Natural killer cell treated with Interleukin-12 subunit alpha and Interleukin-12 subunit beta and Interleukin-15 and Interleukin-18, amount 100 ng/mL, for 72 hours (primary cell): Measurements from ENCODE around the gene RNF114. TPM values are rescaled to one million over a fixed set of nuclear protein-coding genes. Genes with fewer than 3 reads are reported as not detected.
"Not testable (repeated sequence)": the region's sequence is repeated elsewhere in the genome, so short reads cannot be mapped to it uniquely, and the experiment has no call there.

ENCODE experiments used
- ATAC-seq, 2 donors: fragments of 150-1000 bp; cut with Tn5 transposase in 1 of 2; sonication (Bioruptor Pico), chemical (Tn5 transposase) in 1 of 2; 2 replicates each; pipeline ENCODE4 v1.10.0; 2021
- DNase-seq: peaks from one replicate; pipeline ENCODE4 v3.0.0; 2022; ENCODE audit warnings: low spot score
- H3K27ac Mint-ChIP-seq, 2 donors: 1 replicate in 1 of 2; 2 replicates in 1 of 2; pipeline ENCODE4 v1.8.0; 2022; ENCODE audit warnings: mixed read lengths in 2 of 2, mild to moderate bottlenecking in 1 of 2, moderate library complexity in 1 of 2
- H3K27me3 Mint-ChIP-seq, 2 donors: 1 replicate in 1 of 2; 2 replicates in 1 of 2; pipeline ENCODE4 v1.8.0; 2022; ENCODE audit warnings: mixed read lengths in 2 of 2
- H3K36me3 Mint-ChIP-seq: one replicate; pipeline ENCODE4 v1.8.0; 2022; ENCODE audit warnings: mixed read lengths
- H3K4me1 Mint-ChIP-seq, 2 donors: 1 replicate in 1 of 2; 2 replicates in 1 of 2; pipeline ENCODE4 v1.8.0; 2022; ENCODE audit warnings: low read depth in 2 of 2, mixed read lengths in 2 of 2, mild to moderate bottlenecking in 1 of 2
- H3K4me3 Mint-ChIP-seq: one replicate; pipeline ENCODE4 v1.8.0; 2022; ENCODE audit warnings: mixed read lengths
- H3K9me3 Mint-ChIP-seq: 2 replicates; pipeline ENCODE4 v1.8.0; 2022; ENCODE audit warnings: mixed read lengths
- total RNA-seq, 2 donors: library from RNA; stranded (reverse); gene quantifications; one replicate each; pipeline ENCODE4 v1.2.3, GENCODE V29; 2022

The RNF114 gene
- total RNA-seq, 2 donors from 2014 or later, result 69.9 to 79.3 TPM

DNA sequence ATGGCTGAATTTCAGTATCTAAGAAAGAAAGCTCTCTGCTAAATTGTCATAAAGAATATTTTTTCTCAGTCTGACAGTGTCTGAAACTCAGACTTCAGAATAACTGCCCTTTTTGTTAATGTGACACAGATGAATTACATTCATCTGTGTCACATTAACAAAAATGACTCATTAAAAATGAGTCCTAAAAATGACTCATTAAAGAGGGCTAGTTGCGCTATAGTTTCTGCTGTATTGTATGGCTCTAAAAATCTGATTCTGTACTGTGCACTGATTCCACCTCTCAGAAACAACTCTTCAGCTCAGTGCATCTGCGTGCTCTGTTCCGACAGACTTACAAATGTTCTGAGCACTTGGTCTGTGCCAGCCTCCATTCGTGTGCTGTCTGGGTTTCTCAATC is 15.0 kb downstream of the RNF114 start:
- Mint-ChIP-seq H3K36me3 (peaks cover 42% of the 10 kb centered on the region), H3K4me3 (no peak overlapping the region), H3K27ac (peak overlapping the region; percentile 46 to 76), H3K4me1 (peaks cover 10 to 17% of the 10 kb centered on the region in 2 donors), H3K27me3 (no peaks in the 10 kb centered on the region), H3K9me3 (no peaks in the 10 kb centered on the region)
- ATAC-seq (peak in 1 of 2 donors; percentile 78), DNase-seq (no peak)

- Mint-ChIP-seq H3K4me1 (peaks cover 7 to 25% of the 10 kb centered on the region in 2 donors), H3K27ac (no peak overlapping the region), H3K27me3 (no peaks in the 10 kb centered on the region), H3K9me3 (no peaks in the 10 kb centered on the region), H3K4me3 (no peak overlapping the region), H3K36me3 (peaks cover 16% of the 10 kb centered on the region)
- DNase-seq (no peak), ATAC-seq (no peak)
Measured at GRCh38 chr20:49955167-49955566, 19.0 kb downstream of the RNF114 start.

- Mint-ChIP-seq H3K4me1 (peaks cover 7 to 23% of the 10 kb centered on the region in 2 donors), H3K36me3 (peaks cover 16% of the 10 kb centered on the region)
- not testable (repeated sequence) for DNase-seq, H3K27ac Mint-ChIP-seq, H3K27me3 Mint-ChIP-seq, ATAC-seq, H3K9me3 Mint-ChIP-seq, H3K4me3 Mint-ChIP-seq
Measured at GRCh38 chr20:49955830-49956396, 19.7 kb downstream of the RNF114 start.

DNA sequence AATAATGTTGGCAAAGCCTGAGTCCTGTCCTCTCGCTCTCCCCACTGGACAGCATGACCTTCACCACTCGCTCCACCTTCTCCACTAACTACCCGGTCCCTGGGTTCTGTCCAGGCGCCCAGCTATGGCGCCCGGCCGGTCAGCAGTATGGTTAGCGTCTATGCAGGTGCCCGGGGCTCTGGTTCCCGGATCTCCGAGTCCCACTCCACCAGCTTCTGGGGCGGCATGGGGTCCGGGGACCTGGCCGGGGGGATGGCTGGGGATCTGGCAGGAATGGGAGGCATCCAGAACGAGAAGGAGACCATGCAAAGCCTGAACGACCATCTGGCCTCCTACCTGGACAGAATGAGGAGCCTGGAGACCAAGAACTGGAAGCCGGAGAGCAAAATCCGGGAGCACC is 20.5 kb downstream of the RNF114 start:
- Mint-ChIP-seq H3K27ac (peak overlapping the region in 1 of 2 donors; percentile 88), H3K27me3 (no peaks in the 10 kb centered on the region), H3K36me3 (peaks cover 16% of the 10 kb centered on the region), H3K4me1 (peaks cover 4 to 17% of the 10 kb centered on the region in 2 donors), H3K4me3 (peak overlapping the region; percentile 52), H3K9me3 (no peaks in the 10 kb centered on the region)
- ATAC-seq (no peak), DNase-seq (no peak)

DNA sequence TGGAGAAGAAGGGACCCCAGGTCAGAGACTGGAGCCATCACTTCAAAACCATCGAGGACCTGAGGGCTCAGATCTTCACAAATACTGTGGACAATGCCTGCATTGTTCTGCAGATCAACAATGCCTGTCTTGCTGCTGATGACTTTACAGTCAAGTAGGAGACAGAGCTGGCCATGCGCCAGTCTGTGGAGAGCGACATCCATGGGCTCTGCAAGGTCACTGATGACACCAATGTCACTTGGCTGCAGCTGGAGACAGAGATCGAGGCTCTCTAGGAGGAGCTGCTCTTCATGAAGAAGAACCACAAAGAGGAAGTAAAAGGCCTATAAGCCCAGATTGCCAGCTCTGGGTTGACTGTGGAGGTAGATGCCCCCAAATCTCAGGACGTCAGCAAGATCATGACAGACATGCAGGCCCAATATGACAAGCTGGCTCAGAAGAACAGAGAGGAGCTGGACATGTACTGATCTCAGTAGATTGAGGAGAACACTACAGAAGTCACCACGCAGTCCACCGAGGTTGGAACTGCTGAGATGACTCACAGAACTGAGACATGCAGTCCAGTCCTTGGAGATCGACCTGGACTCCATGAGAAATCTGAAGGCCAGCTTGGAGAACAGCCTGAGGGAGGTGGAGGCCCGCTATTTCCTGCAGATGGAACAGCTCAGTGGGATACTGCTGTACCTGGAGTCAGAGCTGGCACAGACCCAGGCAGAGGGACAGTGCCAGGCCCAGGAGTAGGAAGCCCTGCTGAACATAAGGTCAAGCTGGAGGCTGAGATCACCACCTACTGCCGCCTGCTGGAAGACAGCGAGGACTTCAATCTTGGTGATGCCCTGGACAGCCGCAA is 21.1 kb downstream of the RNF114 start:
- not testable (repeated sequence) for ATAC-seq, H3K27me3 Mint-ChIP-seq, H3K9me3 Mint-ChIP-seq, DNase-seq
- H3K4me1 Mint-ChIP-seq, result peaks cover 4 to 17% of the 10 kb centered on the region in 2 donors
- H3K4me3 Mint-ChIP-seq, result peak overlapping the region; percentile 52
- peaks cover 12% of the 10 kb centered on the region for H3K36me3 Mint-ChIP-seq
- peak overlapping the region; percentile 43 to 88 for H3K27ac Mint-ChIP-seq

- DNase-seq (no peak), ATAC-seq (no peak)
- Mint-ChIP-seq H3K27me3 (no peaks in the 10 kb centered on the region), H3K36me3 (no peaks in the 10 kb centered on the region), H3K4me3 (no peak overlapping the region), H3K4me1 (peaks cover 4 to 17% of the 10 kb centered on the region in 2 donors), H3K9me3 (no peaks in the 10 kb centered on the region), H3K27ac (no peak overlapping the region)
Measured at GRCh38 chr20:49961413-49961812, 25.2 kb downstream of the RNF114 start.

DNA sequence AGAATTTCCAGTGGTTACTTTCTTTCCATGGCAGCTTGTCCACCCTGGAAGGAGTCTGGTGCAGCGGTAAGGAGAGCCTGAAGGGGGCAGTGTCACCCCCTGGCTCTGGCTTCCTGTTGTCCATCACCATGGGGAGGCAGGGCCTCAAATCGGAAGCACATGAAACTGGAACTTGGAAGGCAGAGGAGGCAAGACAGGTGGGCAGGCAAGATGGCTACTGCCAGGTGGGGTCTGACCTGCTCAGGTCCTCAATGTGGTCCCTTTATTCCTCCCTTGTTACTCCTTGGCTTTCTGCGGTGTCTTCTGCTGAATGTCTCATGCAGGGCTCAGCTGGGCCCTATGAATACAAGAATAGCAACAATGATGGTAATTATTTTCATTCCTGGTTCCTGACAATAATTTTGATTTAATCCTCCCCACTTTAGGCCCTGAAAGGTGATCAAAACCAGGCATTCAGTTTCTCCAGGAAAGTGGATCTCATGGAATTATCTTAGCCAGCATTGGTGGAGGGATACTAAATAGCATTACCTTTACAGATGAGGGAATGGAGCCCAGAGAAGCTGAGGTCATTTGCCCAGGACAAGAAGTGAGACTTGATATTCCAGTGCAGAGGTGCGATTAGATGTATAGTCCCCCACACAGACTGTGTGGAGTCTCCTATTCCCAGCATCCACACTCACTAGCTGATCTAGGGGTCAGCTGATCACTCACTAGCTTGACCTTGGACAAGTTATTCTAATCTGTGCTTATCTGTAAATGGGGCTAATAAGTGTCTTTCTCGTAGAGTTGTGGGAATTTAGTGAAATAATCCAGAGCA is 29.0 kb downstream of the RNF114 start:
- DNase-seq, result no peak
- no peaks in the 10 kb centered on the region for H3K9me3 Mint-ChIP-seq

GRCh38 chr20:49965781-49966305 is 29.6 kb downstream of the RNF114 start:
- H3K4me1 Mint-ChIP-seq, result peaks cover 0 to 2% of the 10 kb centered on the region in 2 donors
- no peaks in the 10 kb centered on the region for H3K9me3 Mint-ChIP-seq
- DNase-seq (no peak), ATAC-seq (no peak)
- no peak overlapping the region for H3K27ac Mint-ChIP-seq
- H3K27me3 Mint-ChIP-seq, result no peaks in the 10 kb centered on the region
- H3K36me3 Mint-ChIP-seq, result no peaks in the 10 kb centered on the region
- no peak overlapping the region for H3K4me3 Mint-ChIP-seq

More for the DNA sequence above, 29.0 kb downstream of the RNF114 start:
- Mint-ChIP-seq H3K36me3 (no peaks in the 10 kb centered on the region), H3K4me1 (peaks cover 0 to 2% of the 10 kb centered on the region in 2 donors), H3K4me3 (no peak overlapping the region), H3K27me3 (no peaks in the 10 kb centered on the region), H3K27ac (no peak overlapping the region)
- peak in 1 of 2 donors; percentile 52 for ATAC-seq

DNA sequence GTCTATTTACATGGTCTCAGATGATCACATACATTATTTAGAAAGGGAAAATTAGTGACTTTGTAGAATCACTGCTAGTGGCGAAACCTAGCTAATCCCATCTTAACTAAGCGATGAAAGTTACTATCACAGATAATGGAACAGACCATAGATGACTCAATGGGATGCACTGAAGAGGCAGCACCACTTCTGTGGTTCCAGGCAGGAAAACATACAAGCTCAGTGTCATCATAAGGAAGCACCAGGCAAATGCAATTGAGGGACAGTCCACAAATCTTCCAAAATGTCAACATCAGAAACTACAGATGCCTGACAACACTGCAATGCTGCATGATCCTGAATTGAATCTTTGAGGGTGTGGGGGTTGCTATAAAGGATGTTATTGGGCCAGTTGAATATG is 30.7 kb downstream of the RNF114 start:
- ATAC-seq, result no peak
- no peaks in the 10 kb centered on the region for H3K36me3 Mint-ChIP-seq
- H3K4me3 Mint-ChIP-seq, result no peak overlapping the region
- H3K4me1 Mint-ChIP-seq, result peaks cover 0 to 2% of the 10 kb centered on the region in 2 donors
- DNase-seq, result no peak
- H3K9me3 Mint-ChIP-seq, result no peaks in the 10 kb centered on the region
- no peaks in the 10 kb centered on the region for H3K27me3 Mint-ChIP-seq
- H3K27ac Mint-ChIP-seq, result no peak overlapping the region

DNA sequence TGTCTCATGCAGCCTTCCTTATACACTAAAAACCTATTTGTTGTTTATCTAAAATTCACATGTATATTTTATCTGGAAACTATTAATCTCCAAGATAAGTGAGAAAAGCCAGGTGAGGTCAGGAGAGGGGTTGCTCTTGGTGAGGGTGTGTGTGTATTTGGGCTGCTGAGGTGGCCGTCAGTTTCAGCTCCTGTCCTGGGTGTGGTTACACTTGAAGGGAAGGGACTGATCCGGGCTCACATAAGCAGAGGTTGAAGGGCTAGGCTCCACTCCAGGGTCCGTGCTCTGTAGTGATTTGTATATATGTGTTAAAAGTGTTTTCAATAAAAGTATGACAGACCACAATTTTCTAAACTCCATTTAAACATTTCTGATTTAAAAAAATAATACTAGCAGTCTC is 33.0 kb downstream of the RNF114 start:
- Mint-ChIP-seq H3K27ac (no peak overlapping the region), H3K36me3 (no peaks in the 10 kb centered on the region), H3K9me3 (no peaks in the 10 kb centered on the region), H3K4me1 (peaks cover 0 to 2% of the 10 kb centered on the region in 2 donors), H3K4me3 (no peak overlapping the region), H3K27me3 (no peaks in the 10 kb centered on the region)
- DNase-seq (no peak), ATAC-seq (no peak)

DNA sequence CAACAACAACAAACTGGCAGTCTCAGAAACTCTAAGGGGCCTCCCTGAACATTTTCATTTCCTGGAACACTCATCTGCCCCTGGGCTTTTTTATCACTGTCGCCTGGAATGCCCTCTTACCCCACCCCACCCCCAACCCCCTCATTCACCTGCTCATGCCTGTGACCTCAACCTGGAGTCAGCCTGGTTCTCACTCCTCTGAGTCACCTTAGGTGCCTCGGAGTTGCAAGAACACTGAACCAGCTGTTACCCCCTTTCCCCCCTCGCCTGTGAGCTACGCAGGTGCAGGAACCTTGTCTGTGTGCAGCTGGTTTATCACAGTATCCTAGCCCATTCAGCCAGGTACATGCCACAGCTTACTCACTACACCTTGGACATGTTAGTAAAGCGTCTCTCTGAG is 33.7 kb downstream of the RNF114 start:
- H3K9me3 Mint-ChIP-seq, result no peaks in the 10 kb centered on the region
- H3K27ac Mint-ChIP-seq, result no peak overlapping the region

DNA sequence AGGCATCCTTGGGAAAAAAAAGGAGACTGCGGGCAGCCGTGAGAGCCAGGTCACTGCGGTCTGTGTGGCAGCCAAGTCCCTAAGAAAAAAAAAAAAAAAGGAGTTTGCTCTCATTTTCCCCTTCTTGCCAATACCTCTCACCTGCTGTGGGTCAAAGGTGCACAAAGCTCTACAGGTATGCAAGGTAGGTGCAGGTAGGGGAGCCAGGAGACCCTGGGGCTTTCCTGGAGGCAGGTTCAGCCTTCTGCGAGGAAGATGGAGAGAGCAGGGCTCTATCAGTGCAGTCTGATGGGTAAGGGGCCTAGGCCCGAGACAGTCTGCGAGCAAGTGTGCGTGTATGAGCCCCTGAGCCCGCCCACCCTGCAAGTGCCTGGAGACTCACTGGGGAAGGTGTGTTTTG is 34.3 kb downstream of the RNF114 start:
- H3K36me3 Mint-ChIP-seq, result no peaks in the 10 kb centered on the region
- H3K4me1 Mint-ChIP-seq, result peaks cover 0 to 2% of the 10 kb centered on the region in 2 donors

More for the DNA sequence above, 33.7 kb downstream of the RNF114 start:
- no peak for DNase-seq
- no peaks in the 10 kb centered on the region for H3K36me3 Mint-ChIP-seq
- no peak overlapping the region for H3K4me3 Mint-ChIP-seq
- H3K4me1 Mint-ChIP-seq, result peaks cover 0 to 2% of the 10 kb centered on the region in 2 donors
- no peak for ATAC-seq
- no peaks in the 10 kb centered on the region for H3K27me3 Mint-ChIP-seq

DNA sequence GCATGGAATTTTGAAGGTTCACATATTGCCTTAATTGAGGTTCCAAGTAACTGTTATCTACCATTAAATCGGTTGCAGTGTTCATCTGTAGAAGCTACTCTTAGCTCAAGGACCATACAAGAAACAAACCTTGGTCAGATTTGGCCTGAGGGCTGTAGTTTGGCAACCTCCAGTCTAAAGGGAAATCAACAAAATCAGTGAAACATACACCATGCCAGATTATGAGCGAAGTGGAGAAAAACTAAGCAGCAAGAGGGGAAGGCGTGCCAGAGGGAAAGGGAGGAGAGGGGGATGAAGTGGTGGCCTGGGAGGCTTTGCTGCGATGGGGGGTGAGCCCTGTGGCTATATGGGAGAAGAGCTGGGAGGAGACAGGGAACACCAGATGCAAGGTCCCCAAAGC is 37.8 kb downstream of the RNF114 start:
- Mint-ChIP-seq H3K36me3 (no peaks in the 10 kb centered on the region), H3K4me3 (no peak overlapping the region), H3K27me3 (peaks cover 0 to 7% of the 10 kb centered on the region in 2 donors), H3K27ac (no peak overlapping the region), H3K9me3 (no peaks in the 10 kb centered on the region), H3K4me1 (peaks cover 0 to 4% of the 10 kb centered on the region in 2 donors)
- ATAC-seq, result no peak
- DNase-seq, result no peak

More for the DNA sequence above, 34.3 kb downstream of the RNF114 start:
- H3K27me3 Mint-ChIP-seq, result no peaks in the 10 kb centered on the region
- no peak for DNase-seq
- H3K27ac Mint-ChIP-seq, result no peak overlapping the region
- no peaks in the 10 kb centered on the region for H3K9me3 Mint-ChIP-seq
- no peak overlapping the region for H3K4me3 Mint-ChIP-seq
- no peak for ATAC-seq
